K562 (cell line): ENCODE measurements around the gene ZSWIM9. TPM values are rescaled to one million over a fixed set of nuclear protein-coding genes. Genes with fewer than 3 reads are reported as not detected.

Experiments
- BMI1 ChIP-seq: fragments of 150-350 bp; IDR thresholded peaks from 2 replicates; pipeline ENCODE4 v1.6.1; 2014; ENCODE audit warnings: low read length
- CHCHD3 ChIP-seq: fragments of 250-450 bp; sonication (Bioruptor Pico); IDR thresholded peaks from 2 replicates; pipeline ENCODE4 v2.1.2; 2022; ENCODE audit warnings: mild to moderate bottlenecking
- CHD4 ChIP-seq: fragments of 200-600 bp; sonication (generic); IDR thresholded peaks from 3 replicates; pipeline ENCODE4 v1.6.1; 2012; ENCODE audit warnings: low read depth, mild to moderate bottlenecking, mixed read lengths, low read length, inconsistent platforms; ENCODE audit not compliant: insufficient read depth, insufficient replicate concordance, poor library complexity, severe bottlenecking
- GATA2 ChIP-seq: sonication (generic); formaldehyde crosslinking; IDR thresholded peaks from 2 replicates; pipeline ENCODE4 v1.4.0; 2020; ENCODE audit warnings: mild to moderate bottlenecking, missing genetic modification reagents
- JUND ChIP-seq, 2 experiments: IDR thresholded peaks; 2 replicates in 1 of 2; 3 replicates in 1 of 2; pipeline ENCODE4 v1.6.1; 2011; ENCODE audit warnings: borderline replicate concordance in 2 of 2, low read depth in 2 of 2, low read length in 2 of 2, improper control_type of control experiment in 1 of 2, missing biosample characterization in 1 of 2, missing genetic modification characterization in 1 of 2, missing genetic modification reagents in 1 of 2
- MITF ChIP-seq: IDR thresholded peaks from 2 replicates; pipeline ENCODE4 v1.6.1; 2014; ENCODE audit warnings: antibody characterized with exemption
- NCOR1 ChIP-seq: fragments of 450-650 bp; IDR thresholded peaks from 2 replicates; pipeline ENCODE4 v1.6.1; 2016; ENCODE audit warnings: mild to moderate bottlenecking, moderate library complexity
- SMAD2 ChIP-seq: fragments of 150-350 bp; IDR thresholded peaks from 2 replicates; pipeline ENCODE4 v1.6.1; 2014; ENCODE audit warnings: low read depth, mild to moderate bottlenecking, low read length
- SMARCE1 ChIP-seq: fragments of 450-650 bp; IDR thresholded peaks from 2 replicates; pipeline ENCODE4 v1.7.1; 2016; ENCODE audit warnings: mild to moderate bottlenecking
- TFAP4 ChIP-seq: sonication (generic); formaldehyde crosslinking; IDR thresholded peaks from 2 replicates; pipeline ENCODE4 v1.8.0; 2022; ENCODE audit warnings: missing genetic modification reagents, mild to moderate bottlenecking, moderate library complexity, borderline replicate concordance
- ZNF165 ChIP-seq: fragments of 250-450 bp; sonication (Bioruptor Pico); IDR thresholded peaks from 2 replicates; pipeline ENCODE4 v1.4.0; 2020; ENCODE audit warnings: borderline replicate concordance
- ZNF395 ChIP-seq: fragments of 200-800 bp; sonication (Bioruptor generic); IDR thresholded peaks from 2 replicates; pipeline ENCODE4 v1.6.1; 2017; ENCODE audit warnings: missing genetic modification characterization, missing compliant biosample characterization
- polyA plus RNA-seq, 8 experiments: library from polyadenylated mRNA; depleted of rRNA in 4 of 8; stranded (reverse) in 5 of 8; unstranded in 3 of 8; fragments of >200 nt; fragmentation: Nextera tagmentation in 2 of 8; fragmentation: Illumina TruSeq in 1 of 8; extraction: Ambion mirVana in 2 of 8; extraction: Trizol in 1 of 8; gene quantifications; 2 replicates each; pipeline versions ENCODE4 v1.2.1 to v1.2.3, GENCODE V29; 2011 to 2014; ENCODE audit warnings: inconsistent platforms in 1 of 8, missing spikeins in 1 of 8
- total RNA-seq, 7 experiments: library from RNA; depleted of rRNA in 6 of 7; stranded (reverse); fragments of >200 nt in 6 of 7; fragmentation: Illumina TruSeq in 2 of 7; extraction: Trizol in 2 of 7; gene quantifications; 2 replicates each; pipeline versions ENCODE4 v1.2.1 to v1.2.3, GENCODE V29; 2011 to 2021; ENCODE audit warnings: low replicate concordance in 1 of 7
- TF ChIP-seq, protein P1 (sequence below): fragments of 150-350 bp; IDR thresholded peaks from 2 replicates; pipeline ENCODE4 v1.6.1; 2014; ENCODE audit warnings: low read depth, mild to moderate bottlenecking, low read length, borderline replicate concordance

Gene ZSWIM9
- total and polyA plus RNA-seq, 9 of the 15 experiments (the other 6 are each of a cell fraction or from before 2014, with no cell fraction given) = 0.04 to 1.4 (median 0.34) TPM; not detected in 1

DNA sequence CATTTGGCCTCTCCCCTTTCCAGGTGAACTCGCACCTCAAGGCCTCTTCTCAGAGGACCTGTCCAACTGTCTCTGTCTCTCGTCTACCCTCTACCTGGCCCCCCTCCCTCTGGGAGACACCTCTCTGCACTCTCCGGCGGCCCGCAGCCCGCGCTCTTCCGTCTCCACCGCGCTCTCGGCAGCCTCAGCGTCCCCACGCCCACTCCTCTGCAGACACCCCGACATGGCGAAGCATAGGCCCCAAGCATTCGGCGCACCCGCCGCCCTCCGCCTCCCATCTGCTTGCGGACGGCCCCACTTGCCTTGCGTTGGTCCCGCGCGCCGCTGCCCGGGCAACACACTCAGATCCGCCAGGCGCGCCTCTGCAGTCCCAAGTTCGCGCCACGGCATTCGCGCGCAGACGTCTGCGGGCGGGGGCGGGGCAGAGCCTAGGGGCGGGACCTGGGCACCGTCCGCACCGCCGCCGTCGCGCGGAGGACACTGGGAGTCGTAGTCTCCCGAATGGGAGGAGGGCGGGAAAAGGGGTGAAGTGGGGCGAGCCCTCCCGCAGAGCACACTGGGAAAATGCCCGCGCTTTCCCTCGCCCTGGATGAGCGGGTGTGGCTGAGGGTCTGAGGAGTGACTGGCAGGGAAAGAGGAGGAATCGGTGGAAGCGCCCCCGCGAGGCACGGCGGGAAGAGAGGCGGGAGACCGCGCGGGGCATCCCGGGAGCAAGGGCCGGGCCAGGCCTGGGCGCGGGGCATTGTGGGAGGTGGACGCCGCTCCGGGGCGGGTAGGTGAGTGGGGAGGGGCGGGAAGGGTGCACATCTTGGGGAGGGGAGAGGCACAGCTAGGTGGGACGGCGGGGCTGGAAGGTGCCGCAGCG lies at the start of gene ZSWIM9, which contains the start of gene LIG1 (continued):
- TF ChIP-seq, protein P1, sequence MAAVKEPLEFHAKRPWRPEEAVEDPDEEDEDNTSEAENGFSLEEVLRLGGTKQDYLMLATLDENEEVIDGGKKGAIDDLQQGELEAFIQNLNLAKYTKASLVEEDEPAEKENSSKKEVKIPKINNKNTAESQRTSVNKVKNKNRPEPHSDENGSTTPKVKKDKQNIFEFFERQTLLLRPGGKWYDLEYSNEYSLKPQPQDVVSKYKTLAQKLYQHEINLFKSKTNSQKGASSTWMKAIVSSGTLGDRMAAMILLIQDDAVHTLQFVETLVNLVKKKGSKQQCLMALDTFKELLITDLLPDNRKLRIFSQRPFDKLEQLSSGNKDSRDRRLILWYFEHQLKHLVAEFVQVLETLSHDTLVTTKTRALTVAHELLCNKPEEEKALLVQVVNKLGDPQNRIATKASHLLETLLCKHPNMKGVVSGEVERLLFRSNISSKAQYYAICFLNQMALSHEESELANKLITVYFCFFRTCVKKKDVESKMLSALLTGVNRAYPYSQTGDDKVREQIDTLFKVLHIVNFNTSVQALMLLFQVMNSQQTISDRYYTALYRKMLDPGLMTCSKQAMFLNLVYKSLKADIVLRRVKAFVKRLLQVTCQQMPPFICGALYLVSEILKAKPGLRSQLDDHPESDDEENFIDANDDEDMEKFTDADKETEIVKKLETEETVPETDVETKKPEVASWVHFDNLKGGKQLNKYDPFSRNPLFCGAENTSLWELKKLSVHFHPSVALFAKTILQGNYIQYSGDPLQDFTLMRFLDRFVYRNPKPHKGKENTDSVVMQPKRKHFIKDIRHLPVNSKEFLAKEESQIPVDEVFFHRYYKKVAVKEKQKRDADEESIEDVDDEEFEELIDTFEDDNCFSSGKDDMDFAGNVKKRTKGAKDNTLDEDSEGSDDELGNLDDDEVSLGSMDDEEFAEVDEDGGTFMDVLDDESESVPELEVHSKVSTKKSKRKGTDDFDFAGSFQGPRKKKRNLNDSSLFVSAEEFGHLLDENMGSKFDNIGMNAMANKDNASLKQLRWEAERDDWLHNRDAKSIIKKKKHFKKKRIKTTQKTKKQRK = no peak
- TF ChIP-seq ZNF165 = no peak
- TF ChIP-seq JUND (IDR thresholded peaks at IDR 0.05; ENCODE audit: borderline replicate concordance, low read depth, low read length) = no peak
- TF ChIP-seq JUND (tag; IDR thresholded peaks at IDR 0.05; ENCODE audit: borderline replicate concordance, low read depth, low read length) = no peak
- TF ChIP-seq MITF = no peak
- TF ChIP-seq NCOR1 = 0 out of 2 replicates have a peak, but pooled peaks have one; percentile 22
- no peak for TF ChIP-seq SMARCE1
- peak; percentile 73 for TF ChIP-seq TFAP4 (CRISPR knock-in tag)
- TF ChIP-seq ZNF395 (CRISPR knock-in tag) = peak; percentile 74; the same call in 1 of the 2 replicates
- no peak for TF ChIP-seq BMI1
- TF ChIP-seq CHCHD3 = no peak
- TF ChIP-seq SMAD2 = no peak
- TF ChIP-seq GATA2 (CRISPR knock-in tag) = no peak
- TF ChIP-seq CHD4 = no peak
